ENCODE results near the gene NAV3. TPM values are rescaled to one million over a fixed set of nuclear protein-coding genes. Genes with fewer than 3 reads are reported as not detected.

The NAV3 gene
- total RNA-seq, 1 donor from 2014 or later = 11.4 TPM

GRCh38 chr12:77983859-77984258 is 153.2 kb downstream of the NAV3 start:
- Histone ChIP-seq H3K4me2 (no peak overlapping the region), H3K79me2 (ENCODE audit: low read depth) (no peaks in the 10 kb centered on the region), H3K9me3 (ENCODE audit: low read depth) (no peaks in the 10 kb centered on the region), H3K27me3 (no peaks in the 10 kb centered on the region), H3K27ac (no peak overlapping the region), H3K36me3 (no peaks in the 10 kb centered on the region), H3K9ac (no peak overlapping the region), H2AFZ (replicated peaks) (no peak overlapping the region), H3F3A (ENCODE audit: low read depth) (no peaks in the 10 kb centered on the region), H3K4me3 (no peak overlapping the region), H3K4me1 (no peaks in the 10 kb centered on the region), H4K20me1 (ENCODE audit: low read depth) (no peaks in the 10 kb centered on the region)
- H3K4me3 Mint-ChIP-seq = no peak overlapping the region
- H3K4me1 Mint-ChIP-seq = peaks cover 5% of the 10 kb centered on the region
- TF ChIP-seq EZH2phosphoT487 (IDR thresholded peaks at IDR 0.05) (no peak), EZH2 (IDR thresholded peaks at IDR 0.05) (no peak), CTCF (IDR thresholded peaks at IDR 0.05) (no peak)
- no peak for DNase-seq (ENCODE audit: low spot score)
- no peaks in the 10 kb centered on the region for H3K9me3 Mint-ChIP-seq
- H3K27me3 Mint-ChIP-seq (ENCODE audit: insufficient read depth, low read depth) = no peaks in the 10 kb centered on the region
- no peaks in the 10 kb centered on the region for H3K36me3 Mint-ChIP-seq
- no peak overlapping the region for H3K27ac Mint-ChIP-seq

GRCh38 chr12:77992760-77993159 is 162.1 kb downstream of the NAV3 start:
- peaks cover 7% of the 10 kb centered on the region for H3K4me1 Mint-ChIP-seq

GRCh38 chr12:77993658-77994057 is 163.0 kb downstream of the NAV3 start:
- no peaks in the 10 kb centered on the region for H3K27me3 Mint-ChIP-seq (ENCODE audit: insufficient read depth, low read depth)
- H3K27ac Mint-ChIP-seq = no peak overlapping the region

More at GRCh38 chr12:77992760-77993159, 162.1 kb downstream of the NAV3 start:
- no peak overlapping the region for H2AFZ ChIP-seq (replicated peaks)
- H3K27ac Mint-ChIP-seq = no peak overlapping the region
- H4K20me1 ChIP-seq (ENCODE audit: low read depth) = no peaks in the 10 kb centered on the region
- TF ChIP-seq EZH2phosphoT487 (IDR thresholded peaks at IDR 0.05) = no peak
- no peak for TF ChIP-seq EZH2 (IDR thresholded peaks at IDR 0.05)
- no peak for TF ChIP-seq CTCF (IDR thresholded peaks at IDR 0.05)
- DNase-seq (ENCODE audit: low spot score) = no peak
- no peaks in the 10 kb centered on the region for H3F3A ChIP-seq (ENCODE audit: low read depth)
- no peaks in the 10 kb centered on the region for H3K36me3 ChIP-seq
- no peak overlapping the region for H3K9ac ChIP-seq
- H3K79me2 ChIP-seq (ENCODE audit: low read depth) = no peaks in the 10 kb centered on the region
- H3K4me3 ChIP-seq = no peak overlapping the region
- no peak overlapping the region for H3K27ac ChIP-seq
- no peaks in the 10 kb centered on the region for H3K27me3 Mint-ChIP-seq (ENCODE audit: insufficient read depth, low read depth)
- H3K36me3 Mint-ChIP-seq = peaks cover 2% of the 10 kb centered on the region
- H3K27me3 ChIP-seq = no peaks in the 10 kb centered on the region
- peaks cover 4% of the 10 kb centered on the region for H3K9me3 Mint-ChIP-seq
- H3K9me3 ChIP-seq (ENCODE audit: low read depth) = no peaks in the 10 kb centered on the region
- H3K4me1 ChIP-seq = no peaks in the 10 kb centered on the region
- H3K4me3 Mint-ChIP-seq = no peak overlapping the region
- H3K4me2 ChIP-seq = no peak overlapping the region

More at GRCh38 chr12:77993658-77994057, 163.0 kb downstream of the NAV3 start:
- TF ChIP-seq CTCF (IDR thresholded peaks at IDR 0.05) (no peak), EZH2phosphoT487 (IDR thresholded peaks at IDR 0.05) (no peak), EZH2 (IDR thresholded peaks at IDR 0.05) (no peak)
- Histone ChIP-seq H3K27me3 (no peaks in the 10 kb centered on the region), H2AFZ (replicated peaks) (no peak overlapping the region), H3K36me3 (no peaks in the 10 kb centered on the region), H3K9ac (no peak overlapping the region), H3K9me3 (ENCODE audit: low read depth) (no peaks in the 10 kb centered on the region), H3K27ac (no peak overlapping the region), H3K79me2 (ENCODE audit: low read depth) (no peaks in the 10 kb centered on the region), H3K4me3 (no peak overlapping the region), H3K4me1 (no peaks in the 10 kb centered on the region), H4K20me1 (ENCODE audit: low read depth) (no peaks in the 10 kb centered on the region), H3F3A (ENCODE audit: low read depth) (no peaks in the 10 kb centered on the region), H3K4me2 (no peak overlapping the region)
- Mint-ChIP-seq H3K4me1 (peaks cover 2% of the 10 kb centered on the region), H3K4me3 (no peak overlapping the region), H3K36me3 (peaks cover 2% of the 10 kb centered on the region), H3K9me3 (peaks cover 4% of the 10 kb centered on the region)
- DNase-seq (ENCODE audit: low spot score) = no peak

Measured in neural progenitor cell (in vitro differentiated cells).